Activated CD8-positive, alpha-beta T cell treated with anti-CD3 and anti-CD28 coated beads for 36 hours (primary cell): Measurements from ENCODE around the gene ADAM22. TPM values are rescaled to one million over a fixed set of nuclear protein-coding genes. Genes with fewer than 3 reads are reported as not detected.

Source experiments
- ATAC-seq: fragments of 200-7000 bp; cut with Tn5 transposase; one replicate; pipeline ENCODE4 v1.10.0; 2021; ENCODE audit warnings: mild to moderate bottlenecking, moderate library complexity
- CTCF ChIA-PET: fragments of 350-600 bp; sonication (Branson Sonifier 250); formaldehyde crosslinking; loops from one replicate; lab custom pipeline; 2021; ENCODE audit warnings: antibody characterized with exemption; lab: Charles Lee
- POLR2A ChIA-PET: fragments of 350-600 bp; sonication (Branson Sonifier 250); formaldehyde crosslinking; loops from one replicate; lab custom pipeline; 2021; ENCODE audit warnings: antibody characterized with exemption; lab: Charles Lee
- DNase-seq: peaks from one replicate; pipeline ENCODE4 v3.0.0-alpha.2; 2020
- H3K27ac Mint-ChIP-seq: one replicate; pipeline ENCODE4 v1.8.0; 2021; ENCODE audit warnings: mild to moderate bottlenecking, mixed read lengths
- H3K27me3 Mint-ChIP-seq: one replicate; pipeline ENCODE4 v1.8.0; 2021; ENCODE audit warnings: mixed read lengths
- H3K36me3 Mint-ChIP-seq: one replicate; pipeline ENCODE4 v1.8.0; 2021; ENCODE audit warnings: low read depth, mixed read lengths
- H3K4me1 Mint-ChIP-seq: one replicate; pipeline ENCODE4 v1.8.0; 2021; ENCODE audit warnings: low read depth, mixed read lengths
- H3K4me3 Mint-ChIP-seq: one replicate; pipeline ENCODE4 v1.8.0; 2021; ENCODE audit warnings: mild to moderate bottlenecking, moderate library complexity, mixed read lengths
- H3K9me3 Mint-ChIP-seq: one replicate; pipeline ENCODE4 v1.8.0; 2021; ENCODE audit warnings: mixed read lengths
- CTCF ChIP-seq: fragments of 200-600 bp; IDR thresholded peaks from one replicate; pipeline ENCODE4 v1.8.0; 2022; ENCODE audit warnings: antibody characterized with exemption, mild to moderate bottlenecking
- intact Hi-C: fragments of 100-400 bp; cut with micrococcal nuclease; formaldehyde crosslinking; loops from one replicate; pipeline ENCODE4 v1.10.0; 2022
- total RNA-seq, 2 experiments: library from RNA; stranded (reverse); gene quantifications; one replicate each; pipeline ENCODE4 v1.2.3, GENCODE V29; 2021

ADAM22 gene
- total RNA-seq, 2 experiments from 2014 or later: 2.3 to 3.0 TPM

GRCh38 chr7:88167721-88168120, 233.7 kb downstream of the ADAM22 start:
- CTCF ChIA-PET: no interaction called here
- Mint-ChIP-seq H3K9me3 (no peaks in the 10 kb centered on the region), H3K4me1 (no peaks in the 10 kb centered on the region), H3K36me3 (no peaks in the 10 kb centered on the region), H3K27me3 (no peaks in the 10 kb centered on the region), H3K27ac (no peak overlapping the region), H3K4me3 (no peak overlapping the region)
- no peak for DNase-seq
- POLR2A ChIA-PET: no interaction called here
- no peak for TF ChIP-seq CTCF
- no peak for ATAC-seq
- intact Hi-C loops: loop anchor here (5.0 kb wide), 1 partner anchor 370 kb away; no protein-coding TSS in a partner anchor

GRCh38 chr7:88169717-88170320, 235.8 kb downstream of the ADAM22 start:
- no peaks in the 10 kb centered on the region for H3K36me3 Mint-ChIP-seq
- no peak overlapping the region for H3K27ac Mint-ChIP-seq
- no peaks in the 10 kb centered on the region for H3K9me3 Mint-ChIP-seq
- no peak overlapping the region for H3K4me3 Mint-ChIP-seq
- CTCF ChIA-PET: interaction anchor here (0.6 to 1.7 kb wide), 13 partner anchors 10 to 373 kb away, joined by 3 to 5 read pairs (median 4); no protein-coding TSS in a partner anchor
- ATAC-seq (no peak), DNase-seq (no peak)
- H3K27me3 Mint-ChIP-seq: no peaks in the 10 kb centered on the region
- intact Hi-C loops: loop anchor here (5.0 kb wide), 1 partner anchor 373 kb away; no protein-coding TSS in a partner anchor
- no peaks in the 10 kb centered on the region for H3K4me1 Mint-ChIP-seq
- peak; percentile 60 for TF ChIP-seq CTCF
- POLR2A ChIA-PET: no interaction called here

DNA sequence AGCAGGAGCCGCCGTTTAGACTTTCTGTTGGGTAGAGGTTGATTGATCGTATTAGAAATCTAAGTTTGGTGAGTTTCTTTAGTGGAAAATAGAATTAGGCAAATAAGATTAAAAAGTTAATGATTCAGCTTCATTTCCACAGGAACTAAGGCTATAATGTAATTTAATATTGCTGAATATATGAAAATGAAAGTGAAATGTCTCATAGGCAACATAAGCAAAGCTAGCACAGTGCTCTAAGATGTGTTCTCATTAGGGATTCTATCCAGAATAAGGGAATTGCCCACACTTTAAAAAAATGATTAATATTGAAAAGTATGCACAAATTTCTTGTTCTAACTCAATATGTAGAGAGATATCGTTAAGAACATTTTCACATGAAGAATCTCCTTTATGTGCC, 238.8 kb downstream of the ADAM22 start:
- intact Hi-C loops: no loop called here
- DNase-seq: no peak
- Mint-ChIP-seq H3K36me3 (no peaks in the 10 kb centered on the region), H3K27ac (no peak overlapping the region), H3K9me3 (no peaks in the 10 kb centered on the region), H3K27me3 (no peaks in the 10 kb centered on the region), H3K4me3 (no peak overlapping the region), H3K4me1 (no peaks in the 10 kb centered on the region)
- ChIA-PET CTCF (no interaction called here), POLR2A (no interaction called here)
- TF ChIP-seq CTCF: no peak
- ATAC-seq: no peak

DNA sequence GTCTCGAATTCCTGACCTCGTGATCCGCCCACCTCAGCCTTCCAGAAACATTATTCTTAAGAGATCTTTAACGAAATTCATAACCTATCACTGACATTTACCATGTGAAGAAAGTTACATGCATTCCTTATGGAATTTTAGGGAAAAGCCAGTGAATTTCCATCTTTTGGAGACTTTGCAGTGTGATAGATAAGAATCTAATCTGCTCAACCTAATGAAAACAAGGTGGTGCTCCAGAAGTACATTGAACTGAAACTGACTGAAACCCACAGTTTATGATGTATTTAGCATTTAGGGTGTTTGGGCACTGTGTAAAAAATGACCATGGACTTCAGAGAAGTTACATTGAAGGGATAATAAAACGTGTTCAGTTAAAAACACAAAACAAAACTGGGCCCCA, 242.1 kb downstream of the ADAM22 start:
- no peak overlapping the region for H3K27ac Mint-ChIP-seq
- TF ChIP-seq CTCF: no peak
- H3K4me1 Mint-ChIP-seq: no peaks in the 10 kb centered on the region
- DNase-seq: no peak
- ChIA-PET CTCF (no interaction called here), POLR2A (no interaction called here)
- no peak for ATAC-seq
- H3K4me3 Mint-ChIP-seq: no peak overlapping the region
- no peaks in the 10 kb centered on the region for H3K36me3 Mint-ChIP-seq
- no peaks in the 10 kb centered on the region for H3K9me3 Mint-ChIP-seq
- intact Hi-C loops: no loop called here
- H3K27me3 Mint-ChIP-seq: no peaks in the 10 kb centered on the region

DNA sequence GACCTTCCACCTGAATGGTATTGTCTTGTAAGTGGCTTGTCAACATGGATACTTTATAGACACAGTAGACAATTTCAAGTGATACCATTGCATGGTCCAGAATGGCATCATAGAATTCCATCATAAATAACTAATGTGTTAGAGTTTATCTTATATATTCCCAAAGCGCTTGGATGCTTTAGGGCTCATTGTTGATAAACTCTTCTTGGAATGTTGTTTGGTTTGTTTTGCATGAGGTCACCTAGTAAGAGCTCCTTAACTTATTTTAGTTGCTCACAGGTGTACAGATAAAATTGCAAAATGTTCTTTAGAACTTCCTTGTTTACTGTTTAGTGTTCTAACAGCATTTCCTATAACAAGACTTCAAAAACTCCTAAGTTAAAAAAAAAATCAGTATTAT, 249.0 kb downstream of the ADAM22 start:
- ChIA-PET POLR2A (interaction anchor here (0.6 kb wide), 1 partner anchor 12 kb away, joined by 3 read pairs; no protein-coding TSS in a partner anchor), CTCF (no interaction called here)
- Mint-ChIP-seq H3K27me3 (no peaks in the 10 kb centered on the region), H3K9me3 (no peaks in the 10 kb centered on the region), H3K4me1 (no peaks in the 10 kb centered on the region), H3K27ac (no peak overlapping the region), H3K36me3 (no peaks in the 10 kb centered on the region), H3K4me3 (no peak overlapping the region)
- intact Hi-C loops: no loop called here
- TF ChIP-seq CTCF: no peak
- ATAC-seq: no peak
- no peak for DNase-seq
